MM.1S (cell line): ENCODE measurements around the gene CLMN.

ENCODE experiments used
- DNase-seq: peaks from one replicate; pipeline ENCODE4 v3.0.0-alpha.2; 2015
- H2AFZ ChIP-seq: fragments of 300-600 bp; sonication (generic); 2 replicates; pipeline ENCODE4 v1.6.0; 2016; ENCODE audit warnings: antibody characterized with exemption, low read length
- H3F3A ChIP-seq: fragments of 300-600 bp; sonication (generic); 2 replicates; pipeline ENCODE4 v1.6.1; 2016; ENCODE audit warnings: mild to moderate bottlenecking, antibody characterized with exemption, low read length, moderate library complexity, mixed read lengths; ENCODE audit not compliant: insufficient read depth
- H3K27ac ChIP-seq: fragments of 300-600 bp; sonication (generic); 2 replicates; pipeline ENCODE4 v1.5.1; 2016; ENCODE audit warnings: mild to moderate bottlenecking, low read length
- H3K27me3 ChIP-seq: fragments of 300-600 bp; sonication (generic); replicated peaks from 2 replicates; pipeline ENCODE4 v1.6.0; 2016; ENCODE audit warnings: low read length; ENCODE audit not compliant: insufficient read depth
- H3K36me3 ChIP-seq: fragments of 300-600 bp; sonication (generic); replicated peaks from 2 replicates; pipeline ENCODE4 v1.6.1; 2016; ENCODE audit warnings: mild to moderate bottlenecking, low read length, mixed read lengths; ENCODE audit not compliant: insufficient read depth
- H3K4me1 ChIP-seq: fragments of 300-600 bp; sonication (generic); 2 replicates; pipeline ENCODE4 v1.6.1; 2016; ENCODE audit warnings: low read length, mixed read lengths
- H3K4me2 ChIP-seq: fragments of 300-600 bp; sonication (generic); 2 replicates; pipeline ENCODE4 v1.6.0; 2016; ENCODE audit warnings: low read depth, low read length
- H3K4me3 ChIP-seq: fragments of 300-600 bp; sonication (generic); 2 replicates; pipeline ENCODE4 v1.5.1; 2016; ENCODE audit warnings: low read length, mixed read lengths
- H3K79me2 ChIP-seq: fragments of 300-600 bp; sonication (generic); 2 replicates; pipeline ENCODE4 v1.6.1; 2016; ENCODE audit warnings: mixed run types, low read length, mixed read lengths
- H3K9ac ChIP-seq: fragments of 300-600 bp; sonication (generic); 2 replicates; pipeline ENCODE4 v1.6.1; 2016; ENCODE audit warnings: low read length, mixed read lengths
- H3K9me2 ChIP-seq: fragments of 300-600 bp; sonication (generic); replicated peaks from 2 replicates; pipeline ENCODE4 v1.6.1; 2016; ENCODE audit warnings: mild to moderate bottlenecking, low read length, mixed read lengths; ENCODE audit not compliant: insufficient read depth
- H3K9me3 ChIP-seq: fragments of 300-600 bp; sonication (generic); replicated peaks from 2 replicates; pipeline ENCODE4 v1.6.1; 2016; ENCODE audit warnings: mild to moderate bottlenecking, low read length, mixed read lengths; ENCODE audit not compliant: insufficient read depth
- H4K20me1 ChIP-seq: fragments of 300-600 bp; sonication (generic); 2 replicates; pipeline ENCODE4 v1.6.1; 2016; ENCODE audit warnings: mild to moderate bottlenecking, low read length, moderate library complexity, mixed read lengths; ENCODE audit not compliant: insufficient read depth
- EZH2 ChIP-seq: fragments of 300-600 bp; sonication (generic); optimal IDR thresholded peaks from 2 replicates; pipeline ENCODE3; 2017; ENCODE audit warnings: low read depth, mild to moderate bottlenecking, antibody characterized with exemption, low read length, mixed read lengths
- EZH2phosphoT487 ChIP-seq: fragments of 300-600 bp; sonication (generic); IDR thresholded peaks from 2 replicates; pipeline ENCODE4 v1.6.1; 2018; ENCODE audit warnings: antibody characterized with exemption, low read length
- TF ChIP-seq, protein P1 (sequence below): fragments of 300-600 bp; sonication (generic); IDR thresholded peaks from 2 replicates; pipeline ENCODE4 v1.5.1; 2016; ENCODE audit warnings: antibody characterized with exemption, low read length, mixed read lengths

CLMN gene

DNA sequence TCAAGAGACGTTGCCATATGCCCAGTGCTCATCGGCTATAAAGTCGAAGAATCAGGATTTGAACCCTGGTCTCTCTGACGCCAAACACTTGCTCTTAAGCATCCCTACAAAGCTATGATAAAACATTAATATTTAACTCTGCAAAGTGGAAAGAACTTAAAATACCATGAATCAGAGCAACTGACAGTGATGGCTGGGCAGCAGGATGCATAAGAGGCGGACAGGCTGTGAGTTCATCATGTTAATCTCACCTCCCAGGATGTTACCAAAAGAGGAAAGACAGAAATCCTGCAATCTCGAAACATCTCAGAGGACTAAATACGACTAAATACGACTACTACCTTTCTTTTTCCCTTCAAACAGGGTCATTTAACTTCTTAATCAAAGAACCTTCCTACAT lies 168.1 kb downstream of the CLMN start:
- Histone ChIP-seq H3K4me3 (no peak overlapping the region), H3K4me1 (no peaks in the 10 kb centered on the region; the same call in 1 of the 2 replicates), H2AFZ (no peak overlapping the region), H3K9me2 (no peaks in the 10 kb centered on the region), H3K79me2 (peaks cover 98% of the 10 kb centered on the region), H3K27ac (no peak overlapping the region), H3K9me3 (no peaks in the 10 kb centered on the region), H3K27me3 (no peaks in the 10 kb centered on the region), H4K20me1 (no peaks in the 10 kb centered on the region), H3K36me3 (no peaks in the 10 kb centered on the region), H3K9ac (no peak overlapping the region), H3K4me2 (no peak overlapping the region), H3F3A (no peaks in the 10 kb centered on the region)
- DNase-seq: no peak
- TF ChIP-seq, protein P1, sequence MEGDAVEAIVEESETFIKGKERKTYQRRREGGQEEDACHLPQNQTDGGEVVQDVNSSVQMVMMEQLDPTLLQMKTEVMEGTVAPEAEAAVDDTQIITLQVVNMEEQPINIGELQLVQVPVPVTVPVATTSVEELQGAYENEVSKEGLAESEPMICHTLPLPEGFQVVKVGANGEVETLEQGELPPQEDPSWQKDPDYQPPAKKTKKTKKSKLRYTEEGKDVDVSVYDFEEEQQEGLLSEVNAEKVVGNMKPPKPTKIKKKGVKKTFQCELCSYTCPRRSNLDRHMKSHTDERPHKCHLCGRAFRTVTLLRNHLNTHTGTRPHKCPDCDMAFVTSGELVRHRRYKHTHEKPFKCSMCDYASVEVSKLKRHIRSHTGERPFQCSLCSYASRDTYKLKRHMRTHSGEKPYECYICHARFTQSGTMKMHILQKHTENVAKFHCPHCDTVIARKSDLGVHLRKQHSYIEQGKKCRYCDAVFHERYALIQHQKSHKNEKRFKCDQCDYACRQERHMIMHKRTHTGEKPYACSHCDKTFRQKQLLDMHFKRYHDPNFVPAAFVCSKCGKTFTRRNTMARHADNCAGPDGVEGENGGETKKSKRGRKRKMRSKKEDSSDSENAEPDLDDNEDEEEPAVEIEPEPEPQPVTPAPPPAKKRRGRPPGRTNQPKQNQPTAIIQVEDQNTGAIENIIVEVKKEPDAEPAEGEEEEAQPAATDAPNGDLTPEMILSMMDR: no peak
- TF ChIP-seq EZH2 (no peak), EZH2phosphoT487 (no peak)

DNA sequence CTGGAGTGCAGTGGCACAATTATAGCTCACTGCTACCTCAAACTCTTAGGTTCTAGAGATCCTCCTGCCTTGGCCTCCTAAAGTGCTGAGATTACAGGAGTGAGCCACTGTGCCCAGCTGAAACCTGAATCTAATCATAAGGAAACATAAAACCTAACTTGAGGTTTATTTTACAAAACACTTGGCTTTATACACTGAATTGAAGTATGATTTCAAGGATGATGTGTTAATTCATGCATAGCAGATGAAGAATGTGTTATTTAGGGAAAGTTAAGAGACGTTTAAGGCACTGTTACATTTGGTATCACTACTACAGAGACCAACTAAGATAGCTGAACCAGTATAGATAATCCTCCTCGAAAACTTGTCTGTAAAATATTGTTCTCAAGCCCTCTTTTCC lies 168.8 kb downstream of the CLMN start:
- Histone ChIP-seq H2AFZ (no peak overlapping the region), H3K27me3 (no peaks in the 10 kb centered on the region), H3K79me2 (peaks cover 98% of the 10 kb centered on the region), H3K4me3 (no peak overlapping the region), H3K27ac (no peak overlapping the region), H4K20me1 (no peaks in the 10 kb centered on the region), H3K9ac (no peak overlapping the region), H3K36me3 (no peaks in the 10 kb centered on the region), H3F3A (no peaks in the 10 kb centered on the region), H3K4me2 (no peak overlapping the region), H3K4me1 (no peaks in the 10 kb centered on the region; the same call in 1 of the 2 replicates), H3K9me3 (no peaks in the 10 kb centered on the region), H3K9me2 (no peaks in the 10 kb centered on the region)
- DNase-seq: no peak
- no peak for TF ChIP-seq EZH2
- TF ChIP-seq, protein P1: no peak
- TF ChIP-seq EZH2phosphoT487: no peak

DNA sequence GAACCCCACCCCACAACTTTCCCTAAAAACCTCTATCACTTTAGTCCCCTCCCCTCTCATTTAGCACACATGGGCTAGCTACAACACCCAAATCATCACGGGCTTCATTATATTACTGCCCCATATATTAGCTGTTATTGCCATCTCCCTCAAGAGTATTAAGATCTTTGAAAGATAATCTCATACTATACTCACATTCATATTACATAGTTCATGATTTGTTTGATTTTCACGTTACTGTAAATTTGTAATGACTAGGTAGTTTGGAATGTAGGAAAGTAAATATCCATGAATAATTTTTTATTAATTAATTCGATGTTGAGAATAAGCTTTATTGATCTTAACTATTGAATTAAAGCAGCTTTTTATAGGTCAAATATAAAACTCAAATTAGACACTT lies 170.3 kb downstream of the CLMN start:
- H3K4me1 ChIP-seq: no peaks in the 10 kb centered on the region
- H3K27ac ChIP-seq: no peak overlapping the region
- no peak overlapping the region for H3K9ac ChIP-seq
- no peaks in the 10 kb centered on the region for H3F3A ChIP-seq
- H3K4me3 ChIP-seq: no peak overlapping the region
- TF ChIP-seq, protein P1: no peak
- no peak for TF ChIP-seq EZH2
- no peak for TF ChIP-seq EZH2phosphoT487
- no peaks in the 10 kb centered on the region for H3K9me2 ChIP-seq
- no peak for DNase-seq
- no peak overlapping the region for H2AFZ ChIP-seq
- no peak overlapping the region for H3K4me2 ChIP-seq
- H3K9me3 ChIP-seq: no peaks in the 10 kb centered on the region
- no peaks in the 10 kb centered on the region for H3K36me3 ChIP-seq
- H3K79me2 ChIP-seq: peaks cover 94% of the 10 kb centered on the region
- H3K27me3 ChIP-seq: no peaks in the 10 kb centered on the region
- H4K20me1 ChIP-seq: no peaks in the 10 kb centered on the region
